ENCODE measurements around the gene NUP107.

NUP107 gene

DNA sequence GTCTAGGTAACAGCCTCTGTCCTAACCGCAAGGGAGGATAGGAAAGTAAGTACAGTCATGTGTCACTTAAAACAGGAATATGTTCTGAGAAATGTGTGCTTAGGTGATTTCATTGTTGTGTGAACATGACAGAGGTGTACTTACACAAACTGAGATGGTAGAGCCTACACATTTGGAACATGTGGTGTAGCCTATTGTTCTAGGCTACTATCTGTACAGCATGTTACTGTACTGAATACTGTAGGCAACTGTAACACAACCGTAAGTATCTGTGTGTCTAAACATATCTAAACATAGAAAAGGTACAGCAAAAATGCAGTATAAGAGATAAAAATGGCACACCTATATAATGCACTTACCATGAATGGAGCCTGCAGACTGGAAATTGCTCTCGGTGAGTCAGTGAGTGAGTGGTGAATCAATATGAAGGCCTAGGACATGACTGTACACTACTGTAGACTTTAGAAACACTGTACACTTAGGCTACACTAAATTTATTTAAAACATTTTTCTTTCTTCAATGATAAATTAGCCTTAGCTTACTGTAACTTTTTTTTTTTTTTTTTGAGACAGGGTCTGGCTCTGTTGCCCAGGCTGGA is 108.0 kb downstream of the NUP107 start:
- DNase-seq (ENCODE audit: extremely low read depth in 1 of 2, low read depth in 1 of 2) = no peak

All from stimulated activated CD8-positive, alpha-beta memory T cell treated with anti-CD3 and anti-CD28 coated beads, Interleukin-7, amount 100 ng/mL, for 48 hours (primary cell).